Mucosa of descending colon (tissue), 3 donors: ENCODE data around the gene RALB. TPM values are rescaled to one million over a fixed set of nuclear protein-coding genes. Genes with fewer than 3 reads are reported as not detected.

Experiments used
- ATAC-seq: fragments of 200-7000 bp; cut with Tn5 transposase; one replicate; pipeline ENCODE4 v1.9.1; 2020; ENCODE audit warnings: mild to moderate bottlenecking, moderate library complexity
- DNase-seq, 3 donors: peaks; one replicate each; pipeline ENCODE4 v3.0.0-alpha.2; 2020
- H3K36me3 ChIP-seq: fragments of 200-600 bp; one replicate; pipeline ENCODE4 v1.8.0; 2021; ENCODE audit warnings: low read depth, mild to moderate bottlenecking
- H3K4me1 ChIP-seq: fragments of 200-600 bp; one replicate; pipeline ENCODE4 v1.8.0; 2021; ENCODE audit warnings: low read depth, mild to moderate bottlenecking
- H3K4me3 ChIP-seq: fragments of 200-600 bp; one replicate; pipeline ENCODE4 v1.8.0; 2021; ENCODE audit warnings: mild to moderate bottlenecking
- H3K9me3 ChIP-seq: fragments of 200-600 bp; one replicate; pipeline ENCODE4 v1.8.0; 2021; ENCODE audit warnings: mild to moderate bottlenecking
- intact Hi-C, 2 donors: fragments of 100-400 bp; cut with DNase I in 1 of 2; cut with micrococcal nuclease in 1 of 2; formaldehyde crosslinking; loops; one replicate each; pipeline versions ENCODE4 v1.11.0 to v1.11.1; 2022; cut with DNase I, micrococcal nuclease
- total RNA-seq, 3 donors: library from RNA; stranded (reverse); fragmentation: NEBNext Ultra II Directional in 2 of 3; extraction: Animal tissue kit (Norgen Biotek cat#: 25700) in 2 of 3; gene quantifications; one replicate each; pipeline versions ENCODE4 v1.2.1 to v1.2.4, GENCODE V29; 2021 to 2023
- TF ChIP-seq, protein P1 (sequence below): fragments of 200-600 bp; IDR thresholded peaks from one replicate; pipeline ENCODE4 v1.8.0; 2022; ENCODE audit warnings: antibody characterized with exemption, mild to moderate bottlenecking
- donor health status: DM: no; HTN: no; CAD: no; lungs with moderate emphysema.
- donor health status: DM: no; HTN: no; CAD: no.
- donor health status: DM: no; HTN: yes; CAD: no.

Gene RALB
- total RNA-seq, 3 donors from 2014 or later = 75.1 to 83.8 (median 80.8) TPM

- peak; percentile 91 for ATAC-seq
- intact Hi-C loops = no loop called here
- TF ChIP-seq, protein P1, sequence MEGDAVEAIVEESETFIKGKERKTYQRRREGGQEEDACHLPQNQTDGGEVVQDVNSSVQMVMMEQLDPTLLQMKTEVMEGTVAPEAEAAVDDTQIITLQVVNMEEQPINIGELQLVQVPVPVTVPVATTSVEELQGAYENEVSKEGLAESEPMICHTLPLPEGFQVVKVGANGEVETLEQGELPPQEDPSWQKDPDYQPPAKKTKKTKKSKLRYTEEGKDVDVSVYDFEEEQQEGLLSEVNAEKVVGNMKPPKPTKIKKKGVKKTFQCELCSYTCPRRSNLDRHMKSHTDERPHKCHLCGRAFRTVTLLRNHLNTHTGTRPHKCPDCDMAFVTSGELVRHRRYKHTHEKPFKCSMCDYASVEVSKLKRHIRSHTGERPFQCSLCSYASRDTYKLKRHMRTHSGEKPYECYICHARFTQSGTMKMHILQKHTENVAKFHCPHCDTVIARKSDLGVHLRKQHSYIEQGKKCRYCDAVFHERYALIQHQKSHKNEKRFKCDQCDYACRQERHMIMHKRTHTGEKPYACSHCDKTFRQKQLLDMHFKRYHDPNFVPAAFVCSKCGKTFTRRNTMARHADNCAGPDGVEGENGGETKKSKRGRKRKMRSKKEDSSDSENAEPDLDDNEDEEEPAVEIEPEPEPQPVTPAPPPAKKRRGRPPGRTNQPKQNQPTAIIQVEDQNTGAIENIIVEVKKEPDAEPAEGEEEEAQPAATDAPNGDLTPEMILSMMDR = peak; percentile 51
- H3K36me3 ChIP-seq = no peaks in the 10 kb centered on the region
- H3K4me1 ChIP-seq = no peaks in the 10 kb centered on the region
- no peaks in the 10 kb centered on the region for H3K9me3 ChIP-seq
- H3K4me3 ChIP-seq = no peak overlapping the region
- peak; percentile 51 to 64 (median 54) for DNase-seq
These were observed 46.5 kb upstream of the RALB start for GRCh38 chr2:120206022-120206581.

GRCh38 chr2:120208381-120209353 lies 44.0 kb upstream of the RALB start:
- TF ChIP-seq, protein P1 = no peak
- Histone ChIP-seq H3K4me1 (no peaks in the 10 kb centered on the region), H3K9me3 (no peaks in the 10 kb centered on the region), H3K4me3 (no peak overlapping the region), H3K36me3 (no peaks in the 10 kb centered on the region)
- ATAC-seq (no peak), DNase-seq (no peak)
- intact Hi-C loops = no loop called here

- no peaks in the 10 kb centered on the region for H3K4me1 ChIP-seq
- no peak for ATAC-seq
- no peak overlapping the region for H3K4me3 ChIP-seq
- TF ChIP-seq, protein P1 = no peak
- H3K36me3 ChIP-seq = no peaks in the 10 kb centered on the region
- intact Hi-C loops = no loop called here
- no peaks in the 10 kb centered on the region for H3K9me3 ChIP-seq
- peak in 1 of 3 donors; percentile 31 for DNase-seq
These were observed 43.0 kb upstream of the RALB start for GRCh38 chr2:120209427-120210269.

GRCh38 chr2:120210270-120210693 lies 42.4 kb upstream of the RALB start:
- Histone ChIP-seq H3K9me3 (no peaks in the 10 kb centered on the region), H3K4me3 (no peak overlapping the region), H3K4me1 (no peaks in the 10 kb centered on the region), H3K36me3 (no peaks in the 10 kb centered on the region)
- intact Hi-C loops = no loop called here
- DNase-seq (peak in 1 of 3 donors; percentile 37), ATAC-seq (no peak)
- TF ChIP-seq, protein P1 = no peak

DNA sequence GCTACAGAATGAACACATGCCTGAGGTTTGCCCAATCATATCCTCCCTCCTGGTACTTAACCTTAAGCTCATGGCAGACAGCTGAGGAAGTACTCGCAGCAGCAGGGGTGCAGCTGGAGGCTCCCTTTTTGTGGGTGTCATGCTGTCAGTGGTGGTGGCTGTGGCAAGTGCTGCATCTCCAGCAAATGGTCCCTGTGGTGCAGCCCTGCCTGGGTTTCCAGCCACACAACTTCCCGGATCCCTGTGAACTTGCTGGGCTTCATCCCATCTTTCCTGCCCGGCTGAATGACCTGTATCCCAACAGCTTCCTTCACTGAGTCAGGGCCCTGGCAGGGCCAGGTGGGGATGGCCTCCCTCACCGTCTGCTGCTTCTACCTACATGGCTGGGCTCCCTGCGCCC lies 34.5 kb upstream of the RALB start:
- no peak overlapping the region for H3K4me3 ChIP-seq
- no peaks in the 10 kb centered on the region for H3K9me3 ChIP-seq
- intact Hi-C loops = no loop called here
- no peaks in the 10 kb centered on the region for H3K36me3 ChIP-seq
- H3K4me1 ChIP-seq = peaks cover 5% of the 10 kb centered on the region
- no peak for DNase-seq
- ATAC-seq = no peak
- TF ChIP-seq, protein P1 = no peak
